ENCODE results near the gene ADCY5. TPM values are rescaled to one million over a fixed set of nuclear protein-coding genes. Genes with fewer than 3 reads are reported as not detected.

Gene ADCY5
- total and polyA plus RNA-seq, 2 donors (not counting 1 experiment from before 2014, with no cell fraction given): not detected

DNA sequence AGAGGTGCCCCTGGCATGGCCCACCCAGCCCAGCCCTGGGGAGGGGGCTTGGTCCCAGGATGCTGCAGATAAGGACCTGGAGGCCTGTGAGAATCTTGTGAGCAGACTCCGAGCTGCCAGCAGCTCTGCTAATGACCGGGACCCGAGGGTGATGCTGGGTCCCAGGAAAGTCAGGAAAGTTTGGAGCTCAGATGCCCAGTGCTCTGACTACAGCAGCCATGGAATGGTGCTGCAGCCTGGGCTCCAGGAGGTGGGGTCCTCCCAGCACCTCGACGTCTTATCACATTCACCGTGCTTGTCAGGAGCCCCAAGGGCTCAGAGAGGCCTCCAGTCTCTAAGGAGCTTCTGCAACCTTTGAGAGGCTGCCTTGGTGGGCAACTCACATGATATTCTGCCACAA lies 34.3 kb upstream of the ADCY5 start:
- ATAC-seq (ENCODE audit: low read depth) (no peak), DNase-seq (no peak)
- POLR2A ChIA-PET: no interaction called here
- Histone ChIP-seq H2AFZ (ENCODE audit: insufficient read depth, low read depth, low read length, poor library complexity, severe bottlenecking) (no peak overlapping the region), H3K9me3 (ENCODE audit: control extremely low read depth in 1 of 3, control insufficient read depth in 2 of 3, insufficient read depth in 1 of 3, low read length in 2 of 3) (no peaks in the 10 kb centered on the region), H3K27ac (ENCODE audit: low read length in 2 of 2) (no peak overlapping the region), H3K4me2 (replicated peaks; ENCODE audit: low read depth, low read length, poor library complexity, severe bottlenecking) (no peak overlapping the region), H3K4me1 (ENCODE audit: control insufficient read depth in 2 of 2, insufficient read depth in 2 of 2, low read length in 2 of 2) (peaks cover 0 to 5% of the 10 kb centered on the region in 2 donors), H3K9ac (ENCODE audit: low read length) (no peak overlapping the region), H3K4me3 (ENCODE audit: control extremely low read depth in 1 of 5, extremely low read depth in 1 of 5, insufficient read depth in 1 of 5, low read depth in 2 of 5, low read length in 4 of 5) (no peak overlapping the region), H4K20me1 (ENCODE audit: control insufficient read depth, insufficient read depth, low read length, poor library complexity, severe bottlenecking) (no peaks in the 10 kb centered on the region), H3K27me3 (replicated peaks in 1 of 4; ENCODE audit: control extremely low read depth in 1 of 4, control insufficient read depth in 3 of 4, insufficient read depth in 4 of 4, low read length in 3 of 4) (peaks cover 0 to 2% (median 0%) of the 10 kb centered on the region in 4 experiments), H3K79me2 (ENCODE audit: control insufficient read depth, insufficient read depth, low read length) (no peaks in the 10 kb centered on the region), H3K36me3 (replicated peaks in 1 of 2; ENCODE audit: control extremely low read depth in 1 of 2, control insufficient read depth in 1 of 2, extremely low read depth in 1 of 2, insufficient read depth in 2 of 2, low read length in 1 of 2) (no peaks in the 10 kb centered on the region)
- CTCF ChIA-PET: interaction anchor here (0.6 kb wide), 1 partner anchor 1426 kb away, joined by 4 read pairs; no protein-coding TSS in a partner anchor
- TF ChIP-seq, protein P1, sequence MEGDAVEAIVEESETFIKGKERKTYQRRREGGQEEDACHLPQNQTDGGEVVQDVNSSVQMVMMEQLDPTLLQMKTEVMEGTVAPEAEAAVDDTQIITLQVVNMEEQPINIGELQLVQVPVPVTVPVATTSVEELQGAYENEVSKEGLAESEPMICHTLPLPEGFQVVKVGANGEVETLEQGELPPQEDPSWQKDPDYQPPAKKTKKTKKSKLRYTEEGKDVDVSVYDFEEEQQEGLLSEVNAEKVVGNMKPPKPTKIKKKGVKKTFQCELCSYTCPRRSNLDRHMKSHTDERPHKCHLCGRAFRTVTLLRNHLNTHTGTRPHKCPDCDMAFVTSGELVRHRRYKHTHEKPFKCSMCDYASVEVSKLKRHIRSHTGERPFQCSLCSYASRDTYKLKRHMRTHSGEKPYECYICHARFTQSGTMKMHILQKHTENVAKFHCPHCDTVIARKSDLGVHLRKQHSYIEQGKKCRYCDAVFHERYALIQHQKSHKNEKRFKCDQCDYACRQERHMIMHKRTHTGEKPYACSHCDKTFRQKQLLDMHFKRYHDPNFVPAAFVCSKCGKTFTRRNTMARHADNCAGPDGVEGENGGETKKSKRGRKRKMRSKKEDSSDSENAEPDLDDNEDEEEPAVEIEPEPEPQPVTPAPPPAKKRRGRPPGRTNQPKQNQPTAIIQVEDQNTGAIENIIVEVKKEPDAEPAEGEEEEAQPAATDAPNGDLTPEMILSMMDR (IDR thresholded peaks at IDR 0.05): no peak
- Mint-ChIP-seq H3K9me3 (ENCODE audit: insufficient read depth) (no peaks in the 10 kb centered on the region), H3K4me3 (no peak overlapping the region), H3K27me3 (peaks cover 3% of the 10 kb centered on the region), H3K4me1 (peaks cover 2% of the 10 kb centered on the region), H3K27ac (no peak overlapping the region)
- 94% methylated on average over 6 of the region's 6 CpGs for WGBS (ENCODE audit: insufficient coverage)
- intact Hi-C loops (cut with micrococcal nuclease): no loop called here

- no peaks in the 10 kb centered on the region for H3K36me3 ChIP-seq (replicated peaks in 1 of 2; ENCODE audit: control extremely low read depth in 1 of 2, control insufficient read depth in 1 of 2, extremely low read depth in 1 of 2, insufficient read depth in 2 of 2, low read length in 1 of 2)
- WGBS (ENCODE audit: insufficient coverage): 94% methylated on average over 12 of the region's 12 CpGs
- H3K27me3 ChIP-seq (replicated peaks in 1 of 4; ENCODE audit: control extremely low read depth in 1 of 4, control insufficient read depth in 3 of 4, insufficient read depth in 4 of 4, low read length in 3 of 4): peaks cover 0 to 2% (median 0%) of the 10 kb centered on the region in 4 experiments
- H3K4me1 ChIP-seq (ENCODE audit: control insufficient read depth in 2 of 2, insufficient read depth in 2 of 2, low read length in 2 of 2): peaks cover 0 to 5% of the 10 kb centered on the region in 2 donors
- ChIA-PET CTCF (no interaction called here), POLR2A (no interaction called here)
- no peak overlapping the region for H3K4me3 Mint-ChIP-seq
- peaks cover 12% of the 10 kb centered on the region for H3K27me3 Mint-ChIP-seq
- H3K9me3 Mint-ChIP-seq (ENCODE audit: insufficient read depth): no peaks in the 10 kb centered on the region
- H3K27ac ChIP-seq (ENCODE audit: low read length in 2 of 2): no peak overlapping the region
- no peaks in the 10 kb centered on the region for H3K79me2 ChIP-seq (ENCODE audit: control insufficient read depth, insufficient read depth, low read length)
- intact Hi-C loops (cut with micrococcal nuclease): no loop called here
- no peaks in the 10 kb centered on the region for H3K9me3 ChIP-seq (ENCODE audit: control extremely low read depth in 1 of 3, control insufficient read depth in 2 of 3, insufficient read depth in 1 of 3, low read length in 2 of 3)
- H2AFZ ChIP-seq (ENCODE audit: insufficient read depth, low read depth, low read length, poor library complexity, severe bottlenecking): no peak overlapping the region
- no peak for TF ChIP-seq EZH2 (IDR thresholded peaks at IDR 0.05; ENCODE audit: borderline replicate concordance, insufficient read depth, low read depth, low read length, poor library complexity, severe bottlenecking)
- TF ChIP-seq, protein P1 (IDR thresholded peaks at IDR 0.05): no peak
- H4K20me1 ChIP-seq (ENCODE audit: control insufficient read depth, insufficient read depth, low read length, poor library complexity, severe bottlenecking): no peaks in the 10 kb centered on the region
- no peak overlapping the region for H3K27ac Mint-ChIP-seq
- H3K4me3 ChIP-seq (ENCODE audit: control extremely low read depth in 1 of 5, extremely low read depth in 1 of 5, insufficient read depth in 1 of 5, low read depth in 2 of 5, low read length in 4 of 5): no peak overlapping the region
- DNase-seq (no peak), ATAC-seq (ENCODE audit: low read depth) (no peak)
- H3K4me1 Mint-ChIP-seq: peaks cover 2% of the 10 kb centered on the region
- H3K4me2 ChIP-seq (replicated peaks; ENCODE audit: low read depth, low read length, poor library complexity, severe bottlenecking): no peak overlapping the region
- no peak overlapping the region for H3K9ac ChIP-seq (ENCODE audit: low read length)
These were observed 33.0 kb upstream of the ADCY5 start for GRCh38 chr3:123481722-123482457.
